Thymus (tissue), 11 donors: Measurements from ENCODE around the gene C5orf58. TPM values are rescaled to one million over a fixed set of nuclear protein-coding genes. Genes with fewer than 3 reads are reported as not detected.
A peak's percentile ranks its signal among the peaks of the same experiment; 100 is the strongest.

Experiments
- DNase-seq, 9 donors: peaks; one replicate each; pipeline ENCODE4 v3.0.0-alpha.2; 2013; ENCODE audit warnings: low spot score in 9 of 9, low read depth in 6 of 9, missing footprints in 1 of 9
- H3K27ac ChIP-seq, 2 donors: one replicate each; pipeline ENCODE4 v1.5.1; 2013; ENCODE audit warnings: control low read depth in 1 of 2, low read depth in 1 of 2, low read length in 1 of 2, mild to moderate bottlenecking in 1 of 2, moderate library complexity in 1 of 2
- H3K27me3 ChIP-seq, 2 donors: one replicate each; pipeline ENCODE4 v1.5.1; 2013; ENCODE audit warnings: low read length in 1 of 2; ENCODE audit not compliant: control insufficient read depth in 2 of 2, insufficient read depth in 1 of 2
- H3K36me3 ChIP-seq, 2 donors: one replicate each; pipeline ENCODE4 v1.5.1; 2013; ENCODE audit warnings: low read length in 1 of 2, mild to moderate bottlenecking in 1 of 2, moderate library complexity in 1 of 2; ENCODE audit not compliant: control insufficient read depth in 2 of 2, insufficient read depth in 2 of 2
- H3K4me1 ChIP-seq, 2 donors: one replicate each; pipeline ENCODE4 v1.5.1; 2013; ENCODE audit warnings: low read length in 2 of 2; ENCODE audit not compliant: control insufficient read depth in 2 of 2, insufficient read depth in 2 of 2
- H3K4me3 ChIP-seq, 2 donors: one replicate each; pipeline ENCODE4 v1.5.1; 2013; ENCODE audit warnings: low read length in 2 of 2, control low read depth in 1 of 2, mild to moderate bottlenecking in 1 of 2
- H3K9me3 ChIP-seq, 2 donors: one replicate each; pipeline ENCODE4 v1.5.1; 2013; ENCODE audit warnings: low read length in 1 of 2, mild to moderate bottlenecking in 1 of 2; ENCODE audit not compliant: control insufficient read depth in 2 of 2, insufficient read depth in 1 of 2
- WGBS: extraction: QIAGEN DNeasy Blood & Tissue Kit; methylation state at CpG from one replicate; pipeline ENCODE4 v1.1.7; 2013; 5-methylcytosine and 5-hydroxymethylcytosine counted together
- polyA plus RNA-seq: library from polyadenylated mRNA; stranded (reverse); fragments of 200-250 nt; gene quantifications from one replicate; pipeline ENCODE4 v1.2.3, GENCODE V29; 2013
- total RNA-seq: library from RNA; stranded (reverse); fragments of 120-200 nt; gene quantifications from one replicate; pipeline ENCODE4 v1.2.4, GENCODE V29; 2013
- donor health status: healthy.

The C5orf58 gene
- total and polyA plus RNA-seq, 2 donors, result 0.48 TPM; not detected in 1

DNA sequence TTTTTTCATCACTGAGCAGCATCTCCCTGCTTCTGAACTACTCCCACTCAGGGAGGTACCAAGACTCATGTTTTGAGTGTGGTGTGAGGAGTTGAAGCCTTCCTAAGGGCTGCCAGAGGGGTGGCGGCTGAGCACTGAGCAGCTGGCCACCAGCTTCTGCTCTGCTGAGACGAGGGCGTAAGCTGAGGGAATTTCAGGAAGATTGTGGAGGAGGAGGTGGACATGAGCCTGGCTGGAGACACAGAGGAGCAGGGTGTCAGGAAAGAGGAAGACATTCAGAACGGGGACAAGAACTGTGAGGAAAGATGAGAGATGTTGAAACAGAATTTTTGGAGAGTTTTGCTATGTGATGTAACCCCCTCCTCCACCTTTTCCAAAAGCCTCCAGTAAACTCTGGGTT is 57.0 kb downstream of the C5orf58 start:
- no peaks in the 10 kb centered on the region for H3K9me3 ChIP-seq
- H3K36me3 ChIP-seq, result peaks cover 69 to 88% of the 10 kb centered on the region in 2 donors
- no peaks in the 10 kb centered on the region for H3K27me3 ChIP-seq
- H3K4me1 ChIP-seq, result peaks cover 36 to 79% of the 10 kb centered on the region in 2 donors
- WGBS, result 64% methylated on average over 4 of the region's 4 CpGs
- H3K27ac ChIP-seq, result peak overlapping the region in 1 of 2 donors; percentile 2
- H3K4me3 ChIP-seq, result no peak overlapping the region
- DNase-seq, result no peak

DNA sequence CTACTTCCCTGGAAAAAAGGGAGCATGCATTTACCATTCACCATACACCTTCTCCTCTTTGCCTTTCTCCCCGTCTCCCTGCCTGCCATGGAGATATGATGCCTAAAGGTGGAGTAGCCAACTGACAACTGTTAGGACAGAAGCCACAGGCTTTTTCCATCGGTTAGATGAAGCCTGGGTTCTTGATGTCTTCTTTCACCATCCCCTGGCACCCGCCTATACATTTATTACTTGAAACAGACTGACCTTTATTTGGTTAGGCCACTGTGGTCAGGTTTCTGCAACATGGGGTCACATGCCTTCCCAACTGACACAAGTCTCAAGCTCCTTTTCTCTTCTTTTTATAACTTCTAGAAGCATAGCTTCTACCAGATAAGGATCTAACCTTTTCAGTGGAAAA is 57.7 kb downstream of the C5orf58 start:
- Histone ChIP-seq H3K36me3 (peaks cover 75 to 90% of the 10 kb centered on the region in 2 donors), H3K4me1 (peaks cover 36 to 85% of the 10 kb centered on the region in 2 donors), H3K4me3 (no peak overlapping the region), H3K27ac (peak overlapping the region in 1 of 2 donors; percentile 64), H3K9me3 (no peaks in the 10 kb centered on the region), H3K27me3 (no peaks in the 10 kb centered on the region)
- no peak for DNase-seq
- WGBS, result 90% methylated on average over 3 of the region's 3 CpGs

GRCh38 chr5:170292179-170293104 is 59.7 kb downstream of the C5orf58 start:
- Histone ChIP-seq H3K4me3 (peak overlapping the region; percentile 80 to 95), H3K27ac (peak overlapping the region; percentile 8 to 63), H3K36me3 (peaks cover 57 to 71% of the 10 kb centered on the region in 2 donors), H3K27me3 (no peaks in the 10 kb centered on the region), H3K4me1 (peaks cover 34 to 68% of the 10 kb centered on the region in 2 donors), H3K9me3 (no peaks in the 10 kb centered on the region)
- no peak for DNase-seq
- 95% methylated on average over 4 of the region's 4 CpGs for WGBS

GRCh38 chr5:170293273-170293672 is 60.5 kb downstream of the C5orf58 start:
- Histone ChIP-seq H3K9me3 (no peaks in the 10 kb centered on the region), H3K27me3 (no peaks in the 10 kb centered on the region), H3K36me3 (peaks cover 49 to 63% of the 10 kb centered on the region in 2 donors), H3K4me1 (peaks cover 29 to 65% of the 10 kb centered on the region in 2 donors), H3K4me3 (peak overlapping the region; percentile 80 to 95), H3K27ac (peak overlapping the region; percentile 63 to 75)
- WGBS, result 17% methylated on average over 6 of the region's 6 CpGs
- peak in 1 of 9 donors; percentile 61 for DNase-seq

GRCh38 chr5:170294057-170294456 is 61.3 kb downstream of the C5orf58 start:
- Histone ChIP-seq H3K27ac (peak overlapping the region; percentile 56 to 96), H3K4me1 (peaks cover 26 to 63% of the 10 kb centered on the region in 2 donors)

DNA sequence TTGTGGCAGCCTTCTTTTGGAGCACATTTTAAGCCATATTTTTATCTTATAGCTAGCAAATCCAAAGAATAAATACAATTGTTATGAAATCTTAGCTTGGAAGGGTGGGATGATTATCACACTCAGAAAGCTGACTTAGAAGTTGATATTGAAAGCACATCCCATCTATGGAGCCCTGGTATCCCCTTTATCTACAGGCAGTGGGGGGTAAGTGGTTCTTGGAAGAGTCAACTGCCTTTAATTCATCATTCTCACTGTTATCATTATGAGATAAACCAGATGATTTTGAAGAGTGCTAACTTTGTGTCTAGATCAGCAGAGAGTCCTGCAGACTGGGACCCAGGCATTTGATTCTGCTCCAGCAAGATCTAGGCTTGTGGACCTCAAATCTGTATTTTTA is 61.8 kb downstream of the C5orf58 start:
- no peak for DNase-seq
- Histone ChIP-seq H3K4me1 (peaks cover 31 to 64% of the 10 kb centered on the region in 2 donors), H3K4me3 (peak overlapping the region; percentile 80 to 95), H3K27ac (peak overlapping the region; percentile 96 to 98), H3K36me3 (peaks cover 38 to 51% of the 10 kb centered on the region in 2 donors), H3K9me3 (no peaks in the 10 kb centered on the region), H3K27me3 (no peaks in the 10 kb centered on the region)

More at GRCh38 chr5:170294057-170294456, 61.3 kb downstream of the C5orf58 start:
- 69% methylated on average over 3 of the region's 3 CpGs for WGBS
- DNase-seq, result no peak
- Histone ChIP-seq H3K4me3 (peak overlapping the region; percentile 80 to 95), H3K27me3 (no peaks in the 10 kb centered on the region), H3K36me3 (peaks cover 41 to 55% of the 10 kb centered on the region in 2 donors), H3K9me3 (no peaks in the 10 kb centered on the region)

Other genes starting within 250 kb of the C5orf58 start
- gene FOXI1, start 127.1 kb upstream of the C5orf58 start, total RNA-seq, result 0.14 TPM
- gene FOXI1, start 127.1 kb upstream of the C5orf58 start, polyA plus RNA-seq, result 1.3 TPM
- 73.7 TPM for gene LCP2, start 64.8 kb downstream of the C5orf58 start, total RNA-seq
- 131 TPM for gene LCP2, start 64.8 kb downstream of the C5orf58 start, polyA plus RNA-seq
- gene KCNMB1, start 156.4 kb downstream of the C5orf58 start, total RNA-seq, result 0.57 TPM
- gene KCNMB1, start 156.4 kb downstream of the C5orf58 start, polyA plus RNA-seq, result 2.9 TPM